Testis (tissue), 3 donors: ENCODE measurements around the gene PWWP2B. TPM values are rescaled to one million over a fixed set of nuclear protein-coding genes. Genes with fewer than 3 reads are reported as not detected.

Experiments
- DNase-seq: peaks from one replicate; pipeline ENCODE4 v3.0.0-alpha.2; 2019
- H3K27ac ChIP-seq, 2 donors: fragments of 200-600 bp; sonication (generic); one replicate each; pipeline ENCODE4 v1.5.1; 2019
- H3K27me3 ChIP-seq: fragments of 200-600 bp; sonication (generic); one replicate; pipeline ENCODE4 v1.5.1; 2019
- H3K36me3 ChIP-seq: fragments of 200-600 bp; sonication (generic); one replicate; pipeline ENCODE4 v1.5.1; 2017; ENCODE audit warnings: low read depth; ENCODE audit errors: missing control alignments
- H3K4me1 ChIP-seq: fragments of 200-600 bp; sonication (generic); one replicate; pipeline ENCODE4 v1.5.1; 2019
- H3K4me3 ChIP-seq, 2 donors: fragments of 200-600 bp; sonication (generic); one replicate each; pipeline ENCODE4 v1.5.1; 2017 to 2019
- H3K9me3 ChIP-seq: fragments of 200-600 bp; sonication (generic); one replicate; pipeline ENCODE4 v1.5.1; 2017
- CTCF ChIP-seq, 3 experiments: fragments of 450-650 bp in 2 of 3; fragments of 200-600 bp in 1 of 3; sonication (generic) in 1 of 3; IDR thresholded peaks; one replicate each; pipeline ENCODE4 v1.5.1; 2016 to 2019; ENCODE audit warnings: antibody characterized with exemption in 3 of 3, mild to moderate bottlenecking in 2 of 3, moderate library complexity in 1 of 3
- POLR2A ChIP-seq: fragments of 450-650 bp; IDR thresholded peaks from one replicate; pipeline ENCODE4 v1.6.1; 2017; ENCODE audit warnings: antibody characterized with exemption, mild to moderate bottlenecking, moderate library complexity
- WGBS, 2 donors: methylation state at CpG; one replicate each; pipeline ENCODE4 v1.1.5; 2018; 5-methylcytosine and 5-hydroxymethylcytosine counted together
- intact Hi-C: fragments of 100-400 bp; cut with DNase I; formaldehyde crosslinking; loops from one replicate; pipeline ENCODE4 v1.15.1; 2023; ENCODE audit warnings: low total_unique reads
- polyA plus RNA-seq: library from polyadenylated mRNA; stranded (reverse); fragments of 350-450 nt; fragmentation: Illumina TruSeq; extraction: RNeasy Lipid Tissue Mini Kit (QIAGEN cat#74804); gene quantifications from one replicate; pipeline ENCODE4 v1.2.3, GENCODE V29; 2014; ENCODE audit warnings: low read depth, low replicate concordance; ENCODE audit not compliant: insufficient read depth
- total RNA-seq, 2 donors: library from RNA; depleted of rRNA; stranded (reverse); fragments of >200 nt; gene quantifications; one replicate each; pipeline ENCODE4 v1.2.3, GENCODE V29; 2016

Gene PWWP2B
- total and polyA plus RNA-seq, 3 donors from 2014 or later: 16.0 to 45.1 (median 32.6) TPM

DNA sequence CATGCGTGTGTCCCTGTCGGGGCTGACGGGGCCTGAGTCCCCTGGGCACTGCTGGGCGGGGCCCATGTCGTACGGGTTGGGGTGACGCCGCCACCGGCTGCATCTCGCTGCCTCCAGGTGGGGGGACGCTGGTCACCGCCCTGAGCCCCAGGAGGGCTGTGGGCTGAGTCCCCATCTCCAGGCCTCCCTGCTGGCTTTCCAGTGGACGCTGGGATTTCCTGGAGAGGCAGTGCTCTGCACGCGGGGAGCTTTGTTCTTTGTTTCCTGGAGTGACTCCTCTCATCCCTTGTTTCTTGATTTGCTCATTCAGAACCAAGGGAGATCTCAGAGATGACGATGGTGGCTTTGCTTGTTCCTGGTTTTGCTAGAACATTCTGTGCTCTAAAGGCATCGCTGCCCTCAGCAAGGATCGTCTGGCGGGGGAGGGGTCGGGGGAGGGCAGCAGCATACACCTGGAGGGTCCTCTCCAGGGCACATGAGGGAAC lies 21.0 kb downstream of the PWWP2B start:
- intact Hi-C loops: no loop called here
- no peak for TF ChIP-seq CTCF (IDR thresholded peaks at IDR 0.05)
- no peak for TF ChIP-seq POLR2A
- Histone ChIP-seq H3K27ac (peak overlapping the region; percentile 93 to 95), H3K27me3 (no peaks in the 10 kb centered on the region), H3K9me3 (no peaks in the 10 kb centered on the region), H3K4me1 (peaks cover 56% of the 10 kb centered on the region), H3K4me3 (no peak overlapping the region), H3K36me3 (no peaks in the 10 kb centered on the region)
- DNase-seq: no peak
- WGBS, 2 donors: 73 to 82% methylated on average over 18 to 20 of the region's 20 CpGs

GRCh38 chr10:132418527-132419416 lies 21.8 kb downstream of the PWWP2B start:
- H3K27ac ChIP-seq: peak overlapping the region; percentile 93 to 95
- peaks cover 55% of the 10 kb centered on the region for H3K4me1 ChIP-seq
- DNase-seq: peak; percentile 75
- H3K27me3 ChIP-seq: no peaks in the 10 kb centered on the region
- intact Hi-C loops: no loop called here
- H3K9me3 ChIP-seq: no peaks in the 10 kb centered on the region
- no peaks in the 10 kb centered on the region for H3K36me3 ChIP-seq
- WGBS, 2 donors: 65 to 68% methylated on average over 11 to 17 of the region's 18 CpGs
- TF ChIP-seq CTCF (IDR thresholded peaks at IDR 0.05) (no peak), POLR2A (no peak)
- H3K4me3 ChIP-seq: no peak overlapping the region

DNA sequence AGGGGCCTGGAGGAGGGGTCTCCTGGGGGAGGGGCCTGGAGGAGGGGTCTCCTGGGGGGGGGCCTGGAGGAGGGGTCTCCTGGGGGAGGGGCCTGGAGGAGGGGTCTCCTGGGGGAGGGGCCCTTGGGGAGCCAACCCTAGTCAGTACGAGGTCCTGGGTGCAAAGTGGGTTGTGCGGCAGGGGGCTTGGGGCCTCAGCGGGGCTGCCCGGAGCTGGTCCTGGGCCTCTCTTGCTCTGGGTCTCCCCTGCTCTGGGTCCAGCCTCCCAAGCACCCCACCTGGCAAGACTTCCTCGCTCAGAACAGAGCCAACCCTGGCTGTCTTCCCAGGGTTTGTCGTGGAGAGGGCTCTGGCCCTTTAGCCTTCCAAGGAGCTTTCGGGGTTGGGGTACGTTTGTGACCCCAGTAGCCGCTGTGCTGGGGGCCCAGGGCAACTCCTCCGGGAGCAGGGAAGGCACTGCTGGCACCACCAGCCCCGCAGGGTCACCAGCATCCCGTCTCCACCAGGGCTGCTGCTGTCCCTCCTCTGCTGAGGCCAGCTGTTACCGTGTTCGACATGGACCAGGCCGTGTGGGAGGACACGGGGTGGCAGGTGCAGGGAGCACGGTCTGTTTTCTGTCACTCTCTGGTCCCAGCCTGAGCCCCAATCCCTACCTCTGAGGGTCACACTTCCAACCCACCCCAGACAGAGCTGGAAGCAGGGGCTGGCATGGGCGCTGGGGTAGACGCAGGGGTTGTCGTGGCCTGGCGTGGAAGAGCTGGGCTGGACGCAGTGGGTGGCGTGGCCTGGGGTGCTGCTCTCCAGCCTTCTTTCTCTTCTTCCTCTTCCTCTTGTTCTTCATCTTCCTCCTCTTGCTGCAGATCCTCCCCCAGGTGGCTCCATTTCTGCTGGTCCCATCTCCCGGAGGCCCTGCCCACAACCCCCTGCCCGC lies 22.8 kb downstream of the PWWP2B start:
- WGBS, 2 donors: 75 to 84% methylated on average over 24 to 25 of the region's 25 CpGs
- DNase-seq: no peak
- H3K27ac ChIP-seq: peak overlapping the region; percentile 93 to 95
- H3K27me3 ChIP-seq: no peaks in the 10 kb centered on the region
- no peak overlapping the region for H3K4me3 ChIP-seq
- TF ChIP-seq POLR2A (no peak), CTCF (IDR thresholded peaks at IDR 0.05) (no peak)
- no peaks in the 10 kb centered on the region for H3K36me3 ChIP-seq
- peaks cover 55% of the 10 kb centered on the region for H3K4me1 ChIP-seq
- intact Hi-C loops: no loop called here
- no peaks in the 10 kb centered on the region for H3K9me3 ChIP-seq

- 54 to 70% methylated on average over 6 to 8 of the region's 8 CpGs for WGBS, 2 donors
- DNase-seq: no peak
- H3K4me1 ChIP-seq: peaks cover 55% of the 10 kb centered on the region
- H3K27ac ChIP-seq: peak overlapping the region; percentile 93 to 95
- no peaks in the 10 kb centered on the region for H3K9me3 ChIP-seq
- H3K36me3 ChIP-seq: no peaks in the 10 kb centered on the region
- H3K4me3 ChIP-seq: no peak overlapping the region
- TF ChIP-seq POLR2A: no peak
- intact Hi-C loops: no loop called here
- H3K27me3 ChIP-seq: no peaks in the 10 kb centered on the region
Observed at GRCh38 chr10:132420469-132420980, 23.5 kb downstream of the PWWP2B start.
